SK-N-SH (cell line): ENCODE data around the gene RFNG. TPM values are rescaled to one million over a fixed set of nuclear protein-coding genes. Genes with fewer than 3 reads are reported as not detected.

Experiments
- CTCF ChIA-PET: fragments of 300-600, 350-600 bp; formaldehyde crosslinking; extraction: SDS; loops from one replicate; lab custom pipeline; 2021; lab: Yijun Ruan, JAX
- POLR2A ChIA-PET: fragments of 350-600 bp; sonication (Branson Sonifier 250); formaldehyde crosslinking; extraction: SDS; loops from one replicate; lab custom pipeline; 2020; ENCODE audit warnings: antibody characterized with exemption, inconsistent platforms; lab: Yijun Ruan, JAX
- DNase-seq: peaks from one replicate; pipeline ENCODE4 v3.0.0; 2012
- H2AFZ ChIP-seq: fragments of 200-600 bp; sonication (generic); 2 replicates; pipeline ENCODE4 v1.8.1; 2016; ENCODE audit warnings: antibody characterized with exemption, mild to moderate bottlenecking, low read depth
- H3F3A ChIP-seq: fragments of 200-600 bp; sonication (generic); replicated peaks from 2 replicates; pipeline ENCODE3; 2016; ENCODE audit warnings: antibody characterized with exemption, mild to moderate bottlenecking; ENCODE audit not compliant: insufficient read depth
- H3K27ac ChIP-seq, 2 experiments: fragments of 200-500 bp in 1 of 2; fragments of 200-600 bp in 1 of 2; sonication (Bioruptor generic) in 1 of 2; sonication (generic), shearing (Covaris generic) in 1 of 2; 2 replicates each; pipeline versions ENCODE4 v1.5.1 to v1.6.1; 2014 to 2016; ENCODE audit warnings: low read depth in 2 of 2, inconsistent platforms in 1 of 2, low read length in 1 of 2, mild to moderate bottlenecking in 1 of 2, mixed read lengths in 1 of 2
- H3K27me3 ChIP-seq: fragments of 200-600 bp; sonication (generic), shearing (Covaris generic); 2 replicates; pipeline ENCODE4 v1.6.1; 2016; ENCODE audit warnings: mixed run types; ENCODE audit not compliant: insufficient read depth
- H3K36me3 ChIP-seq, 2 experiments: fragments of 200-500 bp in 1 of 2; fragments of 200-600 bp in 1 of 2; sonication (Bioruptor generic) in 1 of 2; sonication (generic) in 1 of 2; replicated peaks in 1 of 2; 2 replicates each; pipeline versions ENCODE3 to v1.5.1; 2014 to 2016; ENCODE audit warnings: low read length in 1 of 2, mild to moderate bottlenecking in 1 of 2; ENCODE audit not compliant: insufficient read depth in 2 of 2, control insufficient read depth in 1 of 2
- H3K4me1 ChIP-seq, 2 experiments: fragments of 200-500 bp in 1 of 2; fragments of 200-600 bp in 1 of 2; sonication (Bioruptor generic) in 1 of 2; sonication (generic), shearing (Covaris generic) in 1 of 2; 2 replicates each; pipeline versions ENCODE4 v1.5.1 to v1.6.1; 2014 to 2016; ENCODE audit warnings: low read depth in 1 of 2, low read length in 1 of 2, mixed run types in 1 of 2; ENCODE audit not compliant: insufficient read depth in 2 of 2, control insufficient read depth in 1 of 2
- H3K4me2 ChIP-seq: fragments of 200-600 bp; sonication (generic), shearing (Covaris generic); 2 replicates; pipeline ENCODE4 v1.6.1; 2017; ENCODE audit warnings: mixed run types
- H3K4me3 ChIP-seq, 2 experiments: fragments of 200-500 bp in 1 of 2; fragments of 200-600 bp in 1 of 2; sonication (Bioruptor generic) in 1 of 2; sonication (generic), shearing (Covaris generic) in 1 of 2; 2 replicates each; pipeline versions ENCODE4 v1.5.1 to v1.8.1; 2014 to 2016; ENCODE audit warnings: low read depth in 2 of 2, inconsistent platforms in 1 of 2, low read length in 1 of 2, mild to moderate bottlenecking in 1 of 2, mixed read lengths in 1 of 2, moderate library complexity in 1 of 2
- H3K79me2 ChIP-seq: fragments of 200-600 bp; sonication (generic); 2 replicates; pipeline ENCODE4 v1.8.1; 2017; ENCODE audit warnings: mild to moderate bottlenecking; ENCODE audit not compliant: insufficient read depth
- H3K9ac ChIP-seq: fragments of 200-600 bp; sonication (generic); 2 replicates; pipeline ENCODE4 v1.6.1; 2017; ENCODE audit warnings: mixed run types
- H3K9me2 ChIP-seq: fragments of 200-600 bp; sonication (generic); 2 replicates; pipeline ENCODE4 v1.6.1; 2017; ENCODE audit warnings: mixed run types
- H3K9me3 ChIP-seq: fragments of 200-600 bp; sonication (generic); 2 replicates; pipeline ENCODE4 v1.6.1; 2017; ENCODE audit warnings: mixed run types, mild to moderate bottlenecking, moderate library complexity
- H4K20me1 ChIP-seq: fragments of 200-600 bp; sonication (generic); 2 replicates; pipeline ENCODE4 v1.6.1; 2017; ENCODE audit warnings: mild to moderate bottlenecking, mixed run types; ENCODE audit not compliant: insufficient read depth
- EP300 ChIP-seq, 2 experiments: IDR thresholded peaks; 2 replicates each; pipeline versions ENCODE4 v1.4.0 to v1.6.1; 2012; ENCODE audit warnings: borderline replicate concordance in 1 of 2, low read depth in 1 of 2, low read length in 1 of 2
- EZH2phosphoT487 ChIP-seq: fragments of 200-600 bp; sonication (generic); IDR thresholded peaks from 2 replicates; pipeline ENCODE4 v1.6.1; 2017; ENCODE audit warnings: low read depth, mixed run types, mild to moderate bottlenecking, antibody characterized with exemption, moderate library complexity, borderline replicate concordance
- FOSL2 ChIP-seq: IDR thresholded peaks from 2 replicates; pipeline ENCODE4 v1.4.0; 2012; ENCODE audit warnings: low read depth, mild to moderate bottlenecking, moderate library complexity, borderline replicate concordance
- FOXM1 ChIP-seq: IDR thresholded peaks from 2 replicates; pipeline ENCODE4 v1.4.0; 2012; ENCODE audit warnings: low read depth, mild to moderate bottlenecking
- MEF2A ChIP-seq: IDR thresholded peaks from 2 replicates; pipeline ENCODE4 v1.4.0; 2012; ENCODE audit warnings: low read depth, borderline replicate concordance
- MXI1 ChIP-seq: IDR thresholded peaks from 2 replicates; pipeline ENCODE4 v1.6.1; 2012; ENCODE audit warnings: mild to moderate bottlenecking, low read depth, low read length, improper control_type of control experiment
- NFIC ChIP-seq: IDR thresholded peaks from 2 replicates; pipeline ENCODE4 v1.4.0; 2012; ENCODE audit warnings: borderline replicate concordance
- NRF1 ChIP-seq: IDR thresholded peaks from 2 replicates; pipeline ENCODE4 v1.6.1; 2012; ENCODE audit warnings: low read depth, mild to moderate bottlenecking, low read length
- POLR2AphosphoS5 ChIP-seq: IDR thresholded peaks from 2 replicates; pipeline ENCODE4 v1.6.1; 2012; ENCODE audit warnings: low read depth, low read length
- RAD21 ChIP-seq: IDR thresholded peaks from 2 replicates; pipeline ENCODE4 v1.6.1; 2012; ENCODE audit warnings: mild to moderate bottlenecking, low read length
- RCOR1 ChIP-seq: fragments of 150-350 bp; IDR thresholded peaks from 2 replicates; pipeline ENCODE4 v1.6.1; 2017; ENCODE audit warnings: antibody characterized with exemption, low read length
- TCF12 ChIP-seq: IDR thresholded peaks from 2 replicates; pipeline ENCODE4 v1.4.0; 2012
- TEAD4 ChIP-seq: IDR thresholded peaks from 2 replicates; pipeline ENCODE4 v1.4.0; 2012; ENCODE audit warnings: mild to moderate bottlenecking, borderline replicate concordance; ENCODE audit not compliant: insufficient read depth
- USF1 ChIP-seq: IDR thresholded peaks from 2 replicates; pipeline ENCODE4 v1.4.0; 2012; ENCODE audit warnings: low read depth, borderline replicate concordance
- USF2 ChIP-seq: fragments of 150-350 bp; IDR thresholded peaks from 2 replicates; pipeline ENCODE4 v1.6.1; 2017; ENCODE audit warnings: antibody characterized with exemption, low read length, low read depth, borderline replicate concordance
- WGBS: methylation state at CpG from one replicate; pipeline ENCODE4 v1.1.6; 2017; ENCODE audit warnings: low lambda C conversion rate; 5-methylcytosine and 5-hydroxymethylcytosine counted together
- polyA plus RNA-seq, 3 experiments: library from polyadenylated mRNA; depleted of rRNA; stranded (reverse); fragments of >200 nt; gene quantifications; 2 replicates each; pipeline ENCODE4 v1.2.3, GENCODE V29; 2012
- TF ChIP-seq, protein P1 (sequence below): fragments of 200-600 bp; sonication (generic); IDR thresholded peaks from 2 replicates; pipeline ENCODE4 v1.6.1; 2017; ENCODE audit warnings: antibody characterized with exemption, mild to moderate bottlenecking, moderate library complexity
- TF ChIP-seq, protein P2 (sequence below): IDR thresholded peaks from 2 replicates; pipeline ENCODE4 v1.4.0; 2012; ENCODE audit warnings: low read depth, borderline replicate concordance

Gene RFNG
- polyA plus RNA-seq, 1 of the 3 experiments (the other 2 are of a cell fraction) = 68.6 TPM

GRCh38 chr17:82083533-82084359, 32.1 kb upstream of the RFNG start:
- POLR2A ChIA-PET = no interaction called here
- no peaks in the 10 kb centered on the region for H3K4me1 ChIP-seq
- H2AFZ ChIP-seq = no peak overlapping the region
- peaks cover 16 to 94% of the 10 kb centered on the region in 2 experiments for H3K36me3 ChIP-seq
- DNase-seq = no peak
- CTCF ChIA-PET = interaction anchor here (2.2 kb wide), 1 partner anchor 53 kb away, joined by 8 read pairs; no protein-coding TSS in a partner anchor
- H4K20me1 ChIP-seq = no peaks in the 10 kb centered on the region
- no peaks in the 10 kb centered on the region for H3K9me3 ChIP-seq
- H3K79me2 ChIP-seq = no peaks in the 10 kb centered on the region
- TF ChIP-seq, protein P1, sequence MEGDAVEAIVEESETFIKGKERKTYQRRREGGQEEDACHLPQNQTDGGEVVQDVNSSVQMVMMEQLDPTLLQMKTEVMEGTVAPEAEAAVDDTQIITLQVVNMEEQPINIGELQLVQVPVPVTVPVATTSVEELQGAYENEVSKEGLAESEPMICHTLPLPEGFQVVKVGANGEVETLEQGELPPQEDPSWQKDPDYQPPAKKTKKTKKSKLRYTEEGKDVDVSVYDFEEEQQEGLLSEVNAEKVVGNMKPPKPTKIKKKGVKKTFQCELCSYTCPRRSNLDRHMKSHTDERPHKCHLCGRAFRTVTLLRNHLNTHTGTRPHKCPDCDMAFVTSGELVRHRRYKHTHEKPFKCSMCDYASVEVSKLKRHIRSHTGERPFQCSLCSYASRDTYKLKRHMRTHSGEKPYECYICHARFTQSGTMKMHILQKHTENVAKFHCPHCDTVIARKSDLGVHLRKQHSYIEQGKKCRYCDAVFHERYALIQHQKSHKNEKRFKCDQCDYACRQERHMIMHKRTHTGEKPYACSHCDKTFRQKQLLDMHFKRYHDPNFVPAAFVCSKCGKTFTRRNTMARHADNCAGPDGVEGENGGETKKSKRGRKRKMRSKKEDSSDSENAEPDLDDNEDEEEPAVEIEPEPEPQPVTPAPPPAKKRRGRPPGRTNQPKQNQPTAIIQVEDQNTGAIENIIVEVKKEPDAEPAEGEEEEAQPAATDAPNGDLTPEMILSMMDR = no peak
- TF ChIP-seq FOSL2 (no peak), TEAD4 (no peak), MXI1 (no peak), EZH2phosphoT487 (no peak), EP300 (IDR thresholded peaks at IDR 0.05; ENCODE audit: borderline replicate concordance in 1 of 2, low read depth in 1 of 2, low read length in 1 of 2) (no peak), USF2 (no peak), POLR2AphosphoS5 (no peak), TCF12 (no peak), FOXM1 (no peak), USF1 (no peak), NRF1 (no peak), RCOR1 (no peak), NFIC (no peak), RAD21 (no peak), MEF2A (no peak)
- TF ChIP-seq, protein P2, sequence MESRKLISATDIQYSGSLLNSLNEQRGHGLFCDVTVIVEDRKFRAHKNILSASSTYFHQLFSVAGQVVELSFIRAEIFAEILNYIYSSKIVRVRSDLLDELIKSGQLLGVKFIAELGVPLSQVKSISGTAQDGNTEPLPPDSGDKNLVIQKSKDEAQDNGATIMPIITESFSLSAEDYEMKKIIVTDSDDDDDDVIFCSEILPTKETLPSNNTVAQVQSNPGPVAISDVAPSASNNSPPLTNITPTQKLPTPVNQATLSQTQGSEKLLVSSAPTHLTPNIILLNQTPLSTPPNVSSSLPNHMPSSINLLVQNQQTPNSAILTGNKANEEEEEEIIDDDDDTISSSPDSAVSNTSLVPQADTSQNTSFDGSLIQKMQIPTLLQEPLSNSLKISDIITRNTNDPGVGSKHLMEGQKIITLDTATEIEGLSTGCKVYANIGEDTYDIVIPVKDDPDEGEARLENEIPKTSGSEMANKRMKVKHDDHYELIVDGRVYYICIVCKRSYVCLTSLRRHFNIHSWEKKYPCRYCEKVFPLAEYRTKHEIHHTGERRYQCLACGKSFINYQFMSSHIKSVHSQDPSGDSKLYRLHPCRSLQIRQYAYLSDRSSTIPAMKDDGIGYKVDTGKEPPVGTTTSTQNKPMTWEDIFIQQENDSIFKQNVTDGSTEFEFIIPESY = no peak
- TF ChIP-seq, all 33 proteins: peak for 0
- 95% methylated on average over 37 of the region's 55 CpGs for WGBS
- Histone ChIP-seq H3K4me3 (no peak overlapping the region), H3F3A (peaks cover 6% of the 10 kb centered on the region), H3K27me3 (no peaks in the 10 kb centered on the region), H3K9ac (no peak overlapping the region), H3K4me2 (no peak overlapping the region), H3K27ac (no peak overlapping the region), H3K9me2 (no peaks in the 10 kb centered on the region)
